Stimulated activated naive CD4-positive, alpha-beta T cell treated with Interleukin-2 at 50 U/mL for 16 hours (primary cell): ENCODE measurements around the gene PTN.
"Not testable (repeated sequence)": the region's sequence is repeated elsewhere in the genome, so short reads cannot be mapped to it uniquely, and the experiment has no call there.

Experiments used
- DNase-seq: peaks from one replicate; lab custom pipeline; 2025; lab: John Stamatoyannopoulos, UW

Gene PTN

DNA sequence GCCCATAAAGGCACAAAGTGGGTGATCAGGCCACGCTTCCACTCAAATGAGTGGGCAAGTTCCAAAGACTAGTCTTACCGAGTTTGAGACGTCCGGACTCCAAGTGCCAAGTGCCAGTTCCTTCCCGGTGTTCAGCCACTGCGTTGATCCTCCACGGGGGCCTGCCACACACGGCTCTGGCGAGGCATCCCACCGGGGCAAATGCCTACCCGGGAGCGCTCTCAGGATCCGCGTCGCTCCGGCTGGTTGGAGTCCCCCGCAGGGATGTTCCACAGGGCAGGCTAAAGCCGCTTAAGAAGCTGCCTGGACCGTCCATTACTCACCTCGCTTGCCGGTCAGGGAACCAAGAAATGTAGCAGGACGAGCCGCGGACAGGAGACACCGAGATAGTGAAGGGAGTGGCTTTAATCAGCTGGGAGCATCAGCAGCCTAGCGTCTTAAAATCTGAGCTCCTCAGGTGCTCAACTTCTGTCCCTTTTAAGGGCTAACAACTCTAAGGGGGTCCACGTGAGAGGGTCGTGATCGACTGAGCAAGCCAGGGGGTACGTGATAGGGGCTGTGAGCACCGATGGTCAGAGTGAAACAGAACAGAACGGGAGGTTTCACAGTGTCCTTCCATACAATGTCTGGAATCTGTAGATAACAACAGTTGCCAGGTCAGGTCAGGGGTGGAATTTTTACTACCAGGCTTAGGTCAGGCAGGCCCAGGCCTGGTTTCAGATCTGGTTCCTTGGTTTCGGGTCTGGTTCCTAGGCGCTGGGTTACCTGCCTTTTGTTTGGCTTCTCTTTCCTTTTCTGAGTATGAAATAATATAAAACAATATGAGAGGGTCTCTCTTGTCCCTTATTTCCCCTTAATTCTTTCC is 75.3 kb downstream of the PTN start:
- DNase-seq = not testable (repeated sequence)

DNA sequence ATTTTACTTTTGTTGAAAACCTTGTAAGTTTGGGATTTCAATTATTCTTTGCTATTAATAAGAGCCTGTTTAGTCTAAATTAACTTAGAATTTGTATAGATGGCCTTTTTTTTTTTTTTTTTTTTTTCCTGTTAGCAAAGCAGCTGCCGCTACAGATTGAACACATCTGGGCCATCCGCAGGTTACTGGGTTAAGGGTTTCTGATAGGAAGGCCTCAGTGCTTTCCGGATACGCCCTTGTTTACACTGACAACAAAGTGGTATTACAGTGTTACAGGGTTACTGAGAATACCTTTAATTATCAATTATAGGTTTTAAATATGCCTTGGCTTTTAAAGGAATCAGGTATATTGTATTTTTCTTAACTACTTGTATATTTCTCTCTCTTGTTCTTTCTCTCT is 76.8 kb downstream of the PTN start:
- no peak for DNase-seq

DNA sequence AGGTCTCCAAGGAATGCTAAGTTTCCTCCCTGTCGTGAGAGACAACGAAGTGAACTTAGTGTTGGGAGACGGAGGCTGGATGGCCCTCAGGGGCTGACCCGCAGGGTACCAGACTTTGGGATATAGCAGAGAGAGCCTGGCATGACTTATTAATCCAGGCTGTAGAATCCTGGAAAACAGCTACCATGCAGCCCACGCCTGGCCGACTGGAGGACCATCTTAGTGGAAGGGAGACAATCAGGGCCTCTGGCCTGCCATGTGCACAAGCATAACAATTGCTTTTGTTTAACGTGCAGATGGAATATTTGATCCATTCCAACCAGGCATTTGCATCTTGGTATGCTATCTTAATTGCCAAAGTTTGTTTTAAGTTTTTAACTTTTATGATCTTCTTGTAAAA is 78.1 kb downstream of the PTN start:
- not testable (repeated sequence) for DNase-seq

DNA sequence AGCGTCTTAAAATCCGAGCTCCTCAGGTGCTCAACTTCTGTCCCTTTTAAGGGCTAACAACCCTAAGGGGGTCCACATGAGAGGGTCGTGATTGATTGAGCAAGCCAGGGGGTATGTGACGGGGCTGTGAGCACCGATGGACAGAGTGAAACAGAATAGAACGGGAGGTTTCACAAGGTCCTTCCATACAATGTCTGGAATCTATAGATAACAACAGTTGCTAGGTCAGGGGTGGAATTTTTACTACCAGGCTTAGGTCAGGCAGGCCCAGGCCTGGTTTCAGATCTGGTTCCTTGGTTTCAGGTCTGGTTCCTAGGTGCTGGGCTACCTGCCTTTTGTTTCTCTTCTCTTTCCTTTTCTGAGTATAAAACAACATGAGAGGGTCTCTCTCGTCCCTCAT is 80.9 kb downstream of the PTN start:
- DNase-seq = no peak

DNA sequence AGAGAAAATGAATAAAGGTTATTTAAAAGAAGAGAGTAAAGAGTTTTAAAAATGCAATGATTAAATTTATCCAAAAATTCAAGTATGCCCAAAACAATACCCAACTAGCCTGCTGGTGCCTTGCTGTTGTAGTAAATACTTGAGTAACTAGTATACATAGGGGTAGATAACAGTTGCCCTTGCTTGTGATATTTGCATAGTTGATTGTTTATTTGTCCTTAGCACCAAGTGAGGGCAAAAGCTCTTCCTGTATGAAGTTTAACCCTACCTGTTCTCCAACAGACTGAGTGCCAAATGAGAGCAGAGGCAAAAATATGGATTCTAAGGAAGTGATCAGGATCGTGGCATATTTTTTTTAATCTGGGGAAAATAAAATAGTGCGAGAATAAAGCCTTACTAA is 85.0 kb downstream of the PTN start:
- no peak for DNase-seq

DNA sequence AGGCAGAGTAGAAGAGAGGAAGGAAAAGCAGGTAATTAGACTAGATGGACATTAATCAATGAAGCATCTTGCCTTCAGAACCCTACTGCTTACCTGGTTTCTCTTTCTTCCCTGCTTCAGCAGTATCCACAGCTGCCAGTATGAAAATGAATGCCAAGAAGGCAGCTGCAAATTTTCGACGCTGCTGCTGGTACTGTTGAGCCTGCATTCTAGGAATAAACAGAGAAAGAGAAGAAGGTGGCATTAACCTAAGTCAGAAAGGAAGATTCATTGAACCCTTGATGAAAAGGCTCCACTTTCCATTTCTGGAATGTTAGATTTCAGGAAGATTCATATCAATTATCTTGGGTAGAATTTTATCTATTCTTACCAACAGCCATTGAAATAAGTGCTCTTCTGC is 88.8 kb downstream of the PTN start:
- DNase-seq = no peak

DNA sequence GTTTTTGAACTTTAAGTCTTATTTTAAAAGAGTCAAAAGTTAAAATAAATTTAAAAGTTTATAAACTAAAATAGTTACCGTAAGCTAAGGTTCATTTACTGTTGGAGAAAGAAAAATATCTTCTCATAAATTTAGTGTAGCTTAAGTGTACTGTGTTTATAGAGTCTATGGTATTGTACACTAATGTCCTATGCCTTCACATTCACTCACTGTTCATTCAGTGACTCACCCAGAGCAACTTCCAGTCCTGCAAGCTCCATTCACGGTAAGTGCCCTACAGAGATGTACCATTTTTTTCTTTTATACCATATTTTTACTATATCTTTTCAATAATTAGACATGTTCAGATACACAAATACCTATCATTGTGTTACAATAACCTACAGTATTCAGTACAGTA is 97.6 kb downstream of the PTN start:
- no peak for DNase-seq

DNA sequence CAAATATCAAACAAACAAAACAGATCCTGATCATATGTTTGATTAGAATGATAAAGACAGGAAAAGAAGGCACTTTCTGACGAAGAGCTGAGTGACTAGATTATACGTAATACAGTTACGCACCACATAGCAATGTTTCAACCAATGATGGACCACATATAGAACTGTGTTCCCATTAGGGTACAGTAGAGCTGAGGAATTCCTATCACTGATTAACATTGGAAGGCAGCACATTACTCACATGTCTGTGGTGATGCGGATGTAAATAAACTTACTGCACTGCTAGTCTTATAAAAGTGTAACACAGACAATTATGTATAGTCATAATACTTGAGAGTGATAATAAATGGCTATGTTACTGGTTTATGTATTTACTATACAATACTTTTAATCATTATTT is 98.3 kb downstream of the PTN start:
- no peak for DNase-seq

DNA sequence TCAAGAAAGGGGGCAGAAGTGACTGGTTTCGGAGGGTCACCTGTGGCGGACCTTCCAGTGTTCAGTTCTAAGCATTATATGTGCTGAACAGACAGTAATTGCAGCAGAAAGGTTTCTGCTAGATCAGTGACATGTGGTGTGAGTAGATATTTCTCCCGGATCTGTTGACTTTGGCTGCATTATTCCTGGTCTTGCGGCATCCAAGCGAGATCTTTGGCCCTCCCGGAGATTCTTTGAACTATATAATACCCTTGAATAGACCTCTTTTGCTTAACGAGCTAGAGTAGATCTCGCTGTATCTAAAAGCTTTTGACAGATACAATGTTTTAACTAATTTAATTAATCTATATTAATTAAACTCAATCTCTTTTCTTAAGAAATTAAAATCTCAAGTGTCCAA is 99.8 kb downstream of the PTN start:
- no peak for DNase-seq

DNA sequence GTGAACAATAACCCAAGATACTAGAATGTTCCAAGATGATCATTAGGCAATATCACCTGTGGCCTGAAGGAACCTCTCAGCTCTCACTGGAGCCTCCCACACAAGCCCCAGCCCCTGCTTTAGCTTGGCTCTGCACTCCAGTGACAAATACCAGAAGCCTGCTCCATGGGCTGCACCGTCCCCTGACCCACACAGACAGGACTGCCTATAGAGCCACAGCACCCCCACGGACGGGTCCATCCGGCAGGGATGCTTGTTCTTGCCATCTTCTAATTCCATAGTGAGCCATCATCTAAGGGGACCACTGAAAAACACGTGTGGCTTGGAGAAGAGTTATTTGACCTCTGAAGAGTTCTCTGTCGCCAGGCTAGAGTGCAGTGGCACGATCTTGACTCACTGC is 100.9 kb downstream of the PTN start:
- no peak for DNase-seq

DNA sequence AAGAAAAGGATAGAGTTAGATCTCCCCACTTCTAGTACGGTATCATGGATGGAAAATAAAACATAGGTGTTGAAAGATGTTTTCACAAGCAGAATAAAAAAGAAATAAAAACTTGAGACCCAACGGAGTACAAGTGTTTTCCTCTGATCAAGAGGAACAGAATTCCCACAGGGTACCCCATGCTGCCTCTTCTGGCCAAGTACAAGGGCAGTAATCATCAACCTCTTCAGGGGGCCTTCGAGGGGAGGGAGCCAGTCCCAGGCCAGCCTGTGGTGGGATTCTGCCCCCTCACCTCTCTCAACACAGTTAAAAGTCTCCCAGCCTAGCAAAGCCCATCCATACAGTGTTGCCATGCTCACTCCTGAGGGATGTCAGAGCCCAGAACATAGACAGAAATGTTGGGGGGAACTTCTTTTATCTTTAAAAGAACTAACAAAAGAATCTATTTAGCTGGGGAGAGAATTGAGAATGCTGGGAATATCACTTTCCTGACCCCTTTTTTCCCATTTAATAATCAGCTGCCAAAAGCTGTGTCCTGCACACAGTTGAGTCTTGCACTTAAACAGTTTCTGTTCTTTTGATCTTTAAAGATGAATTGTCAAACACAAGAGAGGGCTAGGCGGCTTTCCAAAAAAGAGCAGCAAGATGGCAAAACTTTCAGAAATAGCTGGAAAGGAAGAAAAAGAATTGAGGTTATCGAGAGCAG is 101.7 kb downstream of the PTN start:
- DNase-seq = no peak

DNA sequence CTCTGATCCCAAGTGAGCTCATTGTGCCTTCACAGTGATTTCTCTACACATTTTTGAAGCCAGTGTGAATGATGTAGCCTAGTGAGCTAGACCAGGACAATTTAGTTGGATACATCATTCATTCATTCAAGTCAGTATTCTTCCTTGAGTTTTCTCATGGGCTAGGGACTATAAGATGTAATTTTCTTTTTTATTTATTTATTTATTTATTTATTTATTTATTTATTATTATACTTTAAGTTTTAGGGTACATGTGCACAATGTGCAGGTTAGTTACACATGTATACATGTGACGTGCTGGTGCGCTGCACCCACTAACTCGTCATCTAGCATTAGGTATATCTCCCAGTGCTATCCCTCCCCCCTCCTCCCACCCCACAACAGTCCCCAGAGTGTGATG is 104.3 kb downstream of the PTN start:
- DNase-seq = not testable (repeated sequence)

DNA sequence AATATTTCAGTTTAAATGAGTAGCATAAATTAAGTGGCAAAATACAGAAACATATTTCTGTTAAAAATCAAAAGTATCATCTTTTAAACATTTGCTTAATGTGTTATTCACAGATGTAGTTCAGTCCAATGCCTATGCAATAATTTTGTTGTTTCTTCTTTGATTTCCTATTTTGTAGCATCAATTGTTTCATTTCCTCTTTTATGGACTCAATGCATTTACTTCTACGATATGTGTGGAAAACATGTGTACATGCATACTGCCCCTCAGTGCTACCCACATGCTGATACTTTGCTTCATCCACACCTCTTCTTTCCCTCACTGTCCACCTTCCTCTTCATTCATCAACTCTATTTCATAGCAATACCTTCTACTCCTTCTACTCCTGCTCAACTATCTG is 108.1 kb downstream of the PTN start:
- no peak for DNase-seq

DNA sequence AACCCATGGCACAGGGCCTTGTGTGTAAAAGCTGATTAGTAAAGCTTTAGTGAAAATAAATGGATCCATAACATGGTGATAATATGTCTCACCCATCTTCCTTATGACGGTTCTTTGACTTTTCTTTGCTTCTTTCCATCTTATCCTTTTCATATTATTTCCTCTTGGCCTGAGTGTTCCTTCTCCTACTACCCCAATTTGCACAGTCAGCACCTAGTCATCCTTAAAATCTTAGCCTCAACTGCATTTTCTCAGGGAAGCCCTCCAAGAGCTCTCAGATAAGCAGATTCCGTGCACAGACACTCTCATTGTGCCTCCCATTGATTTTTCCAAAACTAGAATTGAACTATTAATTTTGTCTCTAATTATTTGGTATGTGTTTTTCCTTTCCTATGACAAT is 112.4 kb downstream of the PTN start:
- DNase-seq = no peak

DNA sequence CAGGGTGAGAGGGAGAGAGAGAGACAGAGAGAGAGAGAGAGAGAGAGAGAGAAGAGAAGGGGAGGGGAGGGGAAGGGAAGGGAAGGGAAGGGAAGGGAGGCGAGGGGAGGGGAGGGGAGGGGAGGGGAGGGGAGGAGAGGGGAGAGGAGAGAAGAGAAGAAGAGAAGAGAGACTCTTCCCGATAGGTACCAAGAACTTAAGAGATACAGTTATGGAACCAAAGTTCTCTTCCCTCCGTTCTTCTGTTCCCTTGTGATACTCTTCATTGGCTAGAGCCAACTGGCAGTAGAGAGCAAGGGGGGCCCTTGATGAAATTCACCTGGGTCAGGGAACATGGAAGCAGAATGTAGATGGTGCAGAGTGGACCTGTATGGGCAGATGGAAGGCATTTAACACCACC is 122.1 kb downstream of the PTN start:
- no peak for DNase-seq

DNA sequence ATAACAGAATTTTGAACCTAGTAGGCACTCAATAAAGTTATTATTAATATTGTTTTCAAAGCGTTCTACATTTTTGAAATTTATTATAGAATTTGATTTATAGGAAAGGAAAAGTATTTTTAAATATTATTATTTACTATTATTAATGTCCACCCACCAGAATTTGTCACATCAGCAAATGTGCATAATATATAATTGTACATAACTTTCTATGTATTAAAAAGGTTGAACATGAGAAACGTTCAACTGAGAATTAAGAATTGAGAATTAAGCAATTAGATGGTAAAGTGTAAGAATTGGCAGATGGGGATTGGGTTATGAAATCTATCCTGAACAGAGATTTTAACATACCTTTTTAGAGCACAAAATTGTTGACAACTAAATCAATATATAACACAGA is 129.8 kb downstream of the PTN start:
- no peak for DNase-seq

DNA sequence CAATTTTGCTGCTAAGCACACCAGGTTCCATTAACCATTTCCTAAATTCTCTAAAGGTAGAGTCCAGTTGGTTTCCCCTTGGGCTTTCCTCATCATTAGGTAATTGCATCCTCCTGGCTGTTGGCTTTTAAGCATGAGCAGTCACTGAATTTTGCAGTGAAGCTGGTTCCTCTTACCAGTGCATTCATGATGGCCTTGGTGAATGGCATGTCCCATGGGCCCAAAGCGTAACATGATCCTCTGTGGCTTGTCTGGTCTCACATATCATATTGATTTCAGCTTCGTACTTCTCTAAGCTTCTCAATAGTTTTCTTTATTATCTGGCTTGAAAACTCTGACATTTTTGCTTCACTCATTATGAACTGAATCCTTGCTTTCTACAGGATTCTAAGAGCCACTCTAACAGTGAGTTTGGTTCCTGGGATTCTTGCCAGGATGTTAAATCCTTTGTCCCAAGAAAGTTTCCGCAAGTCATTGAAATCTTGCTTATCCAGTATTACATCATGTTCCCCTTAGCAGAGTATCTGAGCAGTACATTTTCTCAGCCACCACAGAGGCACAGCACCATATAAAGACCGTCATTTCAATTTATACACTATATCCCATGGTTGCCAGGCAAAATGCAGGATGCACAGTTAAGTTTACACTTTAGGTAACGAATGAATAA is 134.2 kb downstream of the PTN start:
- no peak for DNase-seq

DNA sequence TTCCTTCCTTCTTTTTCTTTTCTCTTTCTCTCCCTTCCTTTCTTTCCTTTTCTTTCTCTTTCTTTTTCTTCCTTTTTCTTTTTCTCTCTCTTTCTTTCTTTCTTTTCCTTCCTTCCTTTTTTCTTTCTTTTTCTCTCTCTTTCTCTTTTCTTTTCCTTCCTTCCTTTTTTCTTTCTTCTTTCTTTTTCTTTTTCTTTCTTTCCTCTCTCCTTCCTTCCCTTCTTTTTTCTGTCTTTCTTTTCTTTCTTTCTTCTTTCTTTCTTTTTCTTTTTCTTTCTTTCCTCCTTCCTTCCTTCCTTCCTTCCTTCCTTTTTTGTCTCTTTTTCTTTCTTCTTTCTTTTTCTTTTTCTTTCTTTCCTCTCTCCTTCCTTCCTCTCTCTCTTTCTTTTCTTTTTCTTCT is 136.8 kb downstream of the PTN start:
- no peak for DNase-seq

DNA sequence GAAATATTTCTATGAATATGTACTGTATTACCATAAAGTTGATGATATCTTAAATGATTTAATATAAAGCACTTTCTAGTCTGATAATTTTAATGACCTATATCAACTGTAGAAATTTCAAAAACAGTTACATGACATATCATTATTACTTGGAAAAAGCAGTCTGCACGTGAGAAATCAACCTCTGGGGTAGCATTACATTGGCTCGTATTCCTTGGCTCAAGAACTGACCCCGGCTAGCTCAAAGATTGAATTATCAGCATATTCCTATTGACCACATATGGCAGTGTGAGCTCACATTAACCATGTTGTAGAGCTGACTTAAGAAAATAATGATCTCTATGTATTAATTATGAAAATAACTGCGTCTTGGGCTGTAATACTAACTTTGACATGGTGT is 139.3 kb downstream of the PTN start:
- no peak for DNase-seq

DNA sequence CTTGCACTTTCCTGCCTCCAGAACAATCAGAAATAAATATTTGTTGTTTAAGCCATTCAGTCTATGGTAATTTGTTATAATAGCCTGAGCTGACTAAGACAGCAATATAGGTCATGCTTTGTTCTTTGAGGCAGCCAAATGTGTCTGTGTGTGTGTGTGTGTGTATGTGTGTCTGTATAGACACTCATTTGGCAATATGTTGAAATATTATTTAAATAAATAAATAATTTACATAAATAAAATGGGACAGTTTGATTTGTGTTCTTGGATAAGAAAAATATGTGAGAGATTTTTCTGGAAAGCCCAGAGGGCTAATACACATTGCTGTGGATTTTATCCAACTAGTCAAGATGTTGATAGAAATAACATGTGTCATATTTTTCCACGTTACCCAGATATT is 140.2 kb downstream of the PTN start:
- DNase-seq = no peak

DNA sequence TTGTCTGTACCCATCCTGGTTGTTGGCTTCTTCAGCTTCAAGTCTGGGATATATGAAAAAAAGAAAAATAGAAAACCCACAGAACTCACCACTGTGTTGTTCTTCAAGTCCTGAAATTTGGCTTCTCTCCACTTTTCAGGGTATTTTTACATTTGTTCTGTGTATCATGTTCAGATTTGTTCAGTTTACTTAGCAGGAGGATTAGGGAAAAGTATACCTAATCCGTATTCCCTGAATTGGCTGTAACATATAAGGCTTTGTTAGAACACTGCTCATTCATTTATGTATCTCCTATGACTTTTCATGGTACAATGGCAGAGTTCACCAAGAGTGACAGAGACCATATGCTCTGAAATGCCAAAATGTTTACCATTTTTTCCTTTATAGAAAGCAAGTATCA is 146.9 kb downstream of the PTN start:
- no peak for DNase-seq

DNA sequence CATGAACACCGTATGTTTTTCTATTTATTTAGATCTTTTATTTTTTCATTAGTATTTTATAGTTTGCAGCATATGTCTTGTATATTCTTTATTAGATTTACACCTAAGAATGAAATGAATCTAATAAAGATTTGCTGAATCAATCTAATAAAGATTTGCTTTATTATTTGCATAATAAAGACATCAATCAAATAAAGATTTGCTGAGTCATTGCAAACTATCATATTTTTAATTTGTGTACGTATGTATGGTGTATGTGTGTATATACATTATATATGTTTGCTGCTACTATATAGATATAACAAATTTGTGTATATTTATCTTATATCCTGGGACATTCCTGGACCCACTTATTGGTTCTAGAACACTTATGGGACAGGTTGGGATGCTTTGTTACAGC is 147.5 kb downstream of the PTN start:
- DNase-seq = no peak

DNA sequence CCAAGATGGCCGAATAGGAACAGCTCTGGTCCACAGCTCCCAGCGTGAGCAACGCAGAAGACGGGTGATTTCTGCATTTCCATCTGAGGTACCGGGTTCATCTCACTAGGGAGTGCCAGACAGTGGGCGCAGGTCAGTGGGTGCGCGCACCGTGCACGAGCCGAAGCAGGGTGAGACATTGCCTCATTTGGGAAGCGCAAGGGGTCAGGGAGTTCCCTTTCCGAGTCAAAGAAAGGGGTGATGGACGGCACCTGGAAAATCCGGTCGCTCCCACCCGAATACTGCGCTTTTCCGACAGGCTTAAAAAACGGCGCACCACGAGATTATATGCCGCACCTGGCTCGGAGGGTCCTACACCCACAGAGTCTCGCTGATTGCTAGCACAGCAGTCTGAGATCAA is 161.9 kb downstream of the PTN start:
- not testable (repeated sequence) for DNase-seq
